K562 (cell line): ENCODE results near the gene ITPR1. TPM values are rescaled to one million over a fixed set of nuclear protein-coding genes. Genes with fewer than 3 reads are reported as not detected.

Experiments used
- ATAC-seq: fragments of 200-7000 bp; cut with Tn5 transposase; 3 replicates; pipeline ENCODE4 v1.9.1; 2020; ENCODE audit warnings: moderate library complexity
- BruUV-seq: library from RNA; stranded (reverse); fragments of 400-500 nt; replicated peaks from 2 replicates; lab custom pipeline; 2021; lab: Mats Ljungman, UMichigan
- CTCF ChIA-PET: fragments of 300-600 bp; formaldehyde crosslinking; extraction: SDS; loops from one replicate; lab custom pipeline; 2021; ENCODE audit warnings: low intra/inter-chr PET ratio; lab: Yijun Ruan, JAX
- POLR2A ChIA-PET: fragments of 300-600, 350-650 bp; sonication (Branson Sonifier 250); formaldehyde crosslinking; extraction: SDS; loops from one replicate; lab custom pipeline; 2021; ENCODE audit warnings: antibody characterized with exemption, inconsistent platforms; lab: Yijun Ruan, JAX
- DNase-seq, 4 experiments: peaks; one replicate each; pipeline versions ENCODE4 v3.0.0 to v3.0.0-alpha.2; 2011 to 2018; ENCODE audit warnings: low spot score in 3 of 4, mixed read lengths in 3 of 4; ENCODE audit errors: extremely low read depth in 1 of 4
- FAIRE-seq: peaks from 2 replicates; lab custom pipeline; 2011; peaks lifted over from hg19 to GRCh38; lab: Jason Lieb, UNC
- H2AFZ ChIP-seq: 2 replicates; pipeline ENCODE4 v1.6.0; 2011; ENCODE audit warnings: low read depth, low read length, control low read depth, inconsistent platforms
- H3K27ac ChIP-seq: fragments of 200-600 bp; 3 replicates; pipeline ENCODE4 v1.8.0; 2011; ENCODE audit warnings: low read depth, mild to moderate bottlenecking, control low read depth, inconsistent platforms, low read length, moderate library complexity, mixed read lengths; ENCODE audit errors: extremely low read depth
- H3K27me3 ChIP-seq, 2 experiments: fragments of 300-600 bp in 1 of 2; 2 replicates in 1 of 2; 3 replicates in 1 of 2; pipeline versions ENCODE4 v1.6.0 to v1.8.0; 2011; ENCODE audit warnings: inconsistent platforms in 2 of 2, low read length in 2 of 2, mild to moderate bottlenecking in 1 of 2, mixed read lengths in 1 of 2, moderate library complexity in 1 of 2; ENCODE audit not compliant: control insufficient read depth in 2 of 2, insufficient read depth in 2 of 2
- H3K36me3 ChIP-seq: fragments of 300-600 bp; 3 replicates; pipeline ENCODE4 v1.8.0; 2011; ENCODE audit warnings: mild to moderate bottlenecking, low read length, inconsistent platforms; ENCODE audit not compliant: control insufficient read depth, insufficient read depth
- H3K4me1 ChIP-seq, 2 experiments: fragments of 200-600 bp in 1 of 2; replicated peaks in 1 of 2; 2 replicates in 1 of 2; 3 replicates in 1 of 2; pipeline versions ENCODE4 v1.5.1 to v1.8.0; 2011; ENCODE audit warnings: inconsistent platforms in 2 of 2, low read length in 2 of 2, mild to moderate bottlenecking in 1 of 2, mixed read lengths in 1 of 2, moderate library complexity in 1 of 2; ENCODE audit not compliant: control insufficient read depth in 2 of 2, insufficient read depth in 2 of 2
- H3K4me2 ChIP-seq: 2 replicates; pipeline ENCODE4 v1.6.1; 2011; ENCODE audit warnings: low read length, control low read depth, inconsistent platforms, mixed read lengths; ENCODE audit not compliant: insufficient read depth
- H3K4me3 ChIP-seq: fragments of 200-600 bp; sonication (generic), shearing (Covaris generic); 2 replicates; pipeline ENCODE4 v1.5.1; 2016; ENCODE audit warnings: control low read depth, inconsistent platforms
- H3K79me2 ChIP-seq: fragments of 200-600 bp; 3 replicates; pipeline ENCODE4 v1.8.0; 2011; ENCODE audit warnings: low read length, inconsistent platforms; ENCODE audit not compliant: control insufficient read depth, insufficient read depth
- H3K9ac ChIP-seq, 2 experiments: 2 replicates each; pipeline versions ENCODE4 v1.6.0 to v1.6.1; 2011; ENCODE audit warnings: low read depth in 2 of 2, low read length in 2 of 2, control low read depth in 1 of 2, inconsistent platforms in 1 of 2, mild to moderate bottlenecking in 1 of 2, mixed read lengths in 1 of 2; ENCODE audit not compliant: insufficient read depth in 1 of 2
- H3K9me1 ChIP-seq: one replicate; pipeline ENCODE4 v1.6.0; 2011; ENCODE audit warnings: inconsistent platforms, mild to moderate bottlenecking, low read length, moderate library complexity; ENCODE audit not compliant: control insufficient read depth, insufficient read depth
- H3K9me3 ChIP-seq: replicated peaks from 2 replicates; pipeline ENCODE4 v1.5.1; 2011; ENCODE audit warnings: low read depth, low read length, inconsistent platforms; ENCODE audit not compliant: control insufficient read depth, insufficient read depth
- H4K20me1 ChIP-seq: replicated peaks from 2 replicates; pipeline ENCODE4 v1.6.1; 2011; ENCODE audit warnings: low read length, inconsistent platforms, mixed read lengths; ENCODE audit not compliant: control insufficient read depth, insufficient read depth
- ATF7 ChIP-seq: fragments of 450-650 bp; IDR thresholded peaks from 2 replicates; pipeline ENCODE4 v1.7.1; 2014; ENCODE audit warnings: mild to moderate bottlenecking, moderate library complexity
- C11orf30 ChIP-seq: fragments of 450-650 bp; IDR thresholded peaks from 2 replicates; pipeline ENCODE4 v1.6.1; 2016; ENCODE audit warnings: low read depth, mild to moderate bottlenecking
- JUNB ChIP-seq: fragments of 450-650 bp; formaldehyde crosslinking; conservative IDR thresholded peaks from 2 replicates; pipeline ENCODE4 v1.4.0; 2020; ENCODE audit warnings: mild to moderate bottlenecking
- MAFG ChIP-seq: fragments of 450-650 bp; conservative IDR thresholded peaks from 2 replicates; pipeline ENCODE4 v1.6.1; 2016; ENCODE audit warnings: missing genetic modification characterization, missing compliant biosample characterization
- MIER1 ChIP-seq: fragments of 450-650 bp; IDR thresholded peaks from 2 replicates; pipeline ENCODE4 v1.6.1; 2016; ENCODE audit warnings: antibody characterized with exemption, mild to moderate bottlenecking, low read depth
- PTRF ChIP-seq: fragments of 450-650 bp; IDR thresholded peaks from 2 replicates; pipeline ENCODE4 v1.6.1; 2016; ENCODE audit warnings: mild to moderate bottlenecking, missing genetic modification characterization, missing compliant biosample characterization
- SRSF1 ChIP-seq: fragments of 200-400 bp; formaldehyde crosslinking; IDR thresholded peaks from 2 replicates; pipeline ENCODE4 v1.6.1; 2017; ENCODE audit warnings: mild to moderate bottlenecking, low read depth, low read length, moderate library complexity
- YY1 ChIP-seq, 3 experiments: IDR thresholded peaks; 2 replicates each; pipeline ENCODE4 v1.6.1; 2011; ENCODE audit warnings: low read length in 2 of 3, mild to moderate bottlenecking in 2 of 3, moderate library complexity in 2 of 3, borderline replicate concordance in 1 of 3, control low read depth in 1 of 3, low read depth in 1 of 3; ENCODE audit not compliant: insufficient read depth in 3 of 3, insufficient replicate concordance in 2 of 3, control insufficient read depth in 1 of 3, insufficient read length in 1 of 3; ENCODE audit errors: extremely low read depth in 1 of 3
- ZNF146 ChIP-seq: IDR thresholded peaks from one replicate; pipeline ENCODE4 v1.6.1; 2018; ENCODE audit warnings: missing compliant biosample characterization; ENCODE audit not compliant: unreplicated experiment
- ZNF212 ChIP-seq: fragments of 450-650 bp; formaldehyde crosslinking; IDR thresholded peaks from 2 replicates; pipeline ENCODE4 v1.4.0; 2020; ENCODE audit warnings: mild to moderate bottlenecking
- ZNF354B ChIP-seq: fragments of 250-450 bp; sonication (Bioruptor Pico); IDR thresholded peaks from 2 replicates; pipeline ENCODE4 v1.4.0; 2020
- ZNF444 ChIP-seq: fragments of 250-450 bp; sonication (Bioruptor Pico); IDR thresholded peaks from 2 replicates; pipeline ENCODE4 v1.4.0; 2020; ENCODE audit warnings: mild to moderate bottlenecking, moderate library complexity
- ZNF668 ChIP-seq: fragments of 250-450 bp; sonication (Bioruptor Pico); IDR thresholded peaks from 2 replicates; pipeline ENCODE4 v1.8.0; 2022; ENCODE audit warnings: mild to moderate bottlenecking, inconsistent platforms
- WGBS: fragments of 100-300 bp; shearing (Covaris generic); methylation state at CpG from one replicate; pipeline ENCODE4 v1.1.6; 2016; ENCODE audit warnings: low coverage, mixed read lengths; ENCODE audit not compliant: insufficient coverage; ENCODE audit errors: missing lambda C conversion rate; 5-methylcytosine and 5-hydroxymethylcytosine counted together
- in situ Hi-C: fragments of 300-500 bp; cut with MboI; formaldehyde crosslinking; loops from 4 replicates; pipeline ENCODE4 v1.15.0; 2018; ENCODE audit warnings: inconsistent platforms, mixed read lengths
- intact Hi-C: fragments of 100-400 bp; cut with micrococcal nuclease; formaldehyde crosslinking; loops from 2 replicates; pipeline ENCODE4 v1.14.2; 2022
- polyA plus RNA-seq, 8 experiments: library from polyadenylated mRNA; depleted of rRNA in 4 of 8; stranded (reverse) in 5 of 8; unstranded in 3 of 8; fragments of >200 nt; fragmentation: Nextera tagmentation in 2 of 8; fragmentation: Illumina TruSeq in 1 of 8; extraction: Ambion mirVana in 2 of 8; extraction: Trizol in 1 of 8; gene quantifications; 2 replicates each; pipeline versions ENCODE4 v1.2.1 to v1.2.3, GENCODE V29; 2011 to 2014; ENCODE audit warnings: inconsistent platforms in 1 of 8, missing spikeins in 1 of 8
- total RNA-seq, 7 experiments: library from RNA; depleted of rRNA in 6 of 7; stranded (reverse); fragments of >200 nt in 6 of 7; fragmentation: Illumina TruSeq in 2 of 7; extraction: Trizol in 2 of 7; gene quantifications; 2 replicates each; pipeline versions ENCODE4 v1.2.1 to v1.2.3, GENCODE V29; 2011 to 2021; ENCODE audit warnings: low replicate concordance in 1 of 7
- TF ChIP-seq, protein P1 (sequence below): fragments of 250-450 bp; sonication (Bioruptor Pico); IDR thresholded peaks from 2 replicates; pipeline ENCODE4 v1.5.0; 2021; ENCODE audit warnings: mild to moderate bottlenecking, borderline replicate concordance
- TF ChIP-seq, protein P2 (sequence below): fragments of 200-800 bp; sonication (Bioruptor generic); IDR thresholded peaks from 2 replicates; pipeline ENCODE4 v1.6.1; 2017; ENCODE audit warnings: missing genetic modification characterization, missing compliant biosample characterization
- TF ChIP-seq, protein P3 (sequence below), 2 experiments: fragments of 450-650 bp in 1 of 2; sonication (generic) in 1 of 2; formaldehyde crosslinking; conservative IDR thresholded peaks; 2 replicates each; pipeline versions ENCODE4 v1.4.0 to v1.8.1; 2020 to 2022; ENCODE audit warnings: mild to moderate bottlenecking in 1 of 2, missing genetic modification reagents in 1 of 2

Gene ITPR1
- total and polyA plus RNA-seq, 9 of the 15 experiments (the other 6 are each of a cell fraction or from before 2014, with no cell fraction given) = 22.4 to 40.0 (median 27.4) TPM

- no TSS peak for BruUV-seq
- Histone ChIP-seq H3K9me3 (no peaks in the 10 kb centered on the region), H3K9ac (no peak overlapping the region), H3K27ac (no peak overlapping the region), H3K79me2 (no peaks in the 10 kb centered on the region), H3K4me2 (no peak overlapping the region), H3K9me1 (no peaks in the 10 kb centered on the region), H3K4me1 (peaks cover 3 to 9% of the 10 kb centered on the region in 2 experiments; a peak in 2 of 5 replicates), H3K4me3 (no peak overlapping the region), H4K20me1 (no peaks in the 10 kb centered on the region), H2AFZ (no peak overlapping the region), H3K27me3 (no peaks in the 10 kb centered on the region; a peak in 1 of 5 replicates), H3K36me3 (no peaks in the 10 kb centered on the region)
- POLR2A ChIA-PET = interaction anchor here (0.9 kb wide), 1 partner anchor 9 kb away, joined by 4 read pairs; no protein-coding TSS in a partner anchor
- intact Hi-C loops (no loop called here), in situ Hi-C loops (no loop called here)
- 65% methylated on average over 6 of the region's 6 CpGs for WGBS
- CTCF ChIA-PET = no interaction called here
- ATAC-seq (no peak), DNase-seq (no peak), FAIRE-seq (no peak)
- TF ChIP-seq ZNF354B (CRISPR knock-in tag) = no peak
- TF ChIP-seq ZNF146 = no peak
- TF ChIP-seq, protein P1, sequence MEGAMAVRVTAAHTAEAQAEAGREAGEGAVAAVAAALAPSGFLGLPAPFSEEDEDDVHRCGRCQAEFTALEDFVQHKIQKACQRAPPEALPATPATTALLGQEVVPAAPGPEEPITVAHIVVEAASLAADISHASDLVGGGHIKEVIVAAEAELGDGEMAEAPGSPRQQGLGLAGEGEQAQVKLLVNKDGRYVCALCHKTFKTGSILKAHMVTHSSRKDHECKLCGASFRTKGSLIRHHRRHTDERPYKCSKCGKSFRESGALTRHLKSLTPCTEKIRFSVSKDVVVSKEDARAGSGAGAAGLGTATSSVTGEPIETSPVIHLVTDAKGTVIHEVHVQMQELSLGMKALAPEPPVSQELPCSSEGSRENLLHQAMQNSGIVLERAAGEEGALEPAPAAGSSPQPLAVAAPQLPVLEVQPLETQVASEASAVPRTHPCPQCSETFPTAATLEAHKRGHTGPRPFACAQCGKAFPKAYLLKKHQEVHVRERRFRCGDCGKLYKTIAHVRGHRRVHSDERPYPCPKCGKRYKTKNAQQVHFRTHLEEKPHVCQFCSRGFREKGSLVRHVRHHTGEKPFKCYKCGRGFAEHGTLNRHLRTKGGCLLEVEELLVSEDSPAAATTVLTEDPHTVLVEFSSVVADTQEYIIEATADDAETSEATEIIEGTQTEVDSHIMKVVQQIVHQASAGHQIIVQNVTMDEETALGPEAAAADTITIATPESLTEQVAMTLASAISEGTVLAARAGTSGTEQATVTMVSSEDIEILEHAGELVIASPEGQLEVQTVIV (CRISPR knock-in tag) = no peak
- no peak for TF ChIP-seq ZNF212 (CRISPR knock-in tag)
- no peak for TF ChIP-seq ZNF668 (CRISPR knock-in tag)
- TF ChIP-seq ZNF444 = no peak
- no peak for TF ChIP-seq ATF7
- no peak for TF ChIP-seq MAFG (tag)
- TF ChIP-seq, protein P2, sequence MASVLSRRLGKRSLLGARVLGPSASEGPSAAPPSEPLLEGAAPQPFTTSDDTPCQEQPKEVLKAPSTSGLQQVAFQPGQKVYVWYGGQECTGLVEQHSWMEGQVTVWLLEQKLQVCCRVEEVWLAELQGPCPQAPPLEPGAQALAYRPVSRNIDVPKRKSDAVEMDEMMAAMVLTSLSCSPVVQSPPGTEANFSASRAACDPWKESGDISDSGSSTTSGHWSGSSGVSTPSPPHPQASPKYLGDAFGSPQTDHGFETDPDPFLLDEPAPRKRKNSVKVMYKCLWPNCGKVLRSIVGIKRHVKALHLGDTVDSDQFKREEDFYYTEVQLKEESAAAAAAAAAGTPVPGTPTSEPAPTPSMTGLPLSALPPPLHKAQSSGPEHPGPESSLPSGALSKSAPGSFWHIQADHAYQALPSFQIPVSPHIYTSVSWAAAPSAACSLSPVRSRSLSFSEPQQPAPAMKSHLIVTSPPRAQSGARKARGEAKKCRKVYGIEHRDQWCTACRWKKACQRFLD (CRISPR knock-in tag) = no peak
- no peak for TF ChIP-seq SRSF1
- TF ChIP-seq, protein P3, sequence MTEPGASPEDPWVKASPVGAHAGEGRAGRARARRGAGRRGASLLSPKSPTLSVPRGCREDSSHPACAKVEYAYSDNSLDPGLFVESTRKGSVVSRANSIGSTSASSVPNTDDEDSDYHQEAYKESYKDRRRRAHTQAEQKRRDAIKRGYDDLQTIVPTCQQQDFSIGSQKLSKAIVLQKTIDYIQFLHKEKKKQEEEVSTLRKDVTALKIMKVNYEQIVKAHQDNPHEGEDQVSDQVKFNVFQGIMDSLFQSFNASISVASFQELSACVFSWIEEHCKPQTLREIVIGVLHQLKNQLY (CRISPR knock-in tag; conservative IDR thresholded peaks at IDR 0.05) = no peak
- TF ChIP-seq MIER1 = no peak
- TF ChIP-seq JUNB (CRISPR knock-in tag) = no peak
- TF ChIP-seq C11orf30 = no peak
- no peak for TF ChIP-seq YY1 (IDR thresholded peaks at IDR 0.05; ENCODE audit: borderline replicate concordance in 1 of 3, control insufficient read depth in 1 of 3, extremely low read depth in 1 of 3, insufficient read depth in 3 of 3, insufficient read length in 1 of 3, insufficient replicate concordance in 2 of 3, low read depth in 1 of 3, low read length in 2 of 3)
- TF ChIP-seq PTRF (tag) = no peak
Observed at GRCh38 chr3:4574426-4574965, 81.3 kb downstream of the ITPR1 start.
